Stimulated activated CD8-positive, alpha-beta memory T cell treated with anti-CD3 and anti-CD28 coated beads, Interleukin-4, amount 100 ng/mL, for 1 hour (primary cell): Measurements from ENCODE around the gene UNC5C.

Experiments
- DNase-seq, 2 donors: peaks; one replicate each; pipeline ENCODE4 v3.0.0-alpha.2; 2020; ENCODE audit warnings: low read depth in 2 of 2, low spot score in 1 of 2

UNC5C gene

GRCh38 chr4:95548738-95549245 lies at the start of gene UNC5C:
Gene UNC5C (minus strand): TSS chr4:95548973.
- no peak for DNase-seq

- DNase-seq, result no peak
Measured at GRCh38 chr4:95596676-95597075, 47.9 kb upstream of the UNC5C start.

DNA sequence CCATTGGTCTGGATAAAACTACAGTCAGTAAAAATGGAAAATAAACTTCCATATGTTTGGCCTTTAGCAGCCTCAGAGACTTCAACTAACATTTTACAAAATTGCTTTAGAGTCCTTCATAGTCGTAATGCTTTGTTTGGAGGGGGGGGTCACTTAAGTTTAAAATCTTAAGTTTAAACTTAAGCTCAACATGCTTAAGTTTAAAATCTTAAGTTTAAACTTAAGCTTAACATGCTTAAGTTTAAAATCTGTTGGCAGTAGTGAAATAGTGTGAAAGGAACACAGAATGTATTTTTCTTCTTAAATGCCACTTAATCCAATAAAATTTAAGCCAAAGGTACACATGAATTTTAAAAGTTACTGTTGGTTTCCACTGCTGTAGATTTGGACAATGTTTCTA lies 45.9 kb upstream of the UNC5C start:
- no peak for DNase-seq

DNA sequence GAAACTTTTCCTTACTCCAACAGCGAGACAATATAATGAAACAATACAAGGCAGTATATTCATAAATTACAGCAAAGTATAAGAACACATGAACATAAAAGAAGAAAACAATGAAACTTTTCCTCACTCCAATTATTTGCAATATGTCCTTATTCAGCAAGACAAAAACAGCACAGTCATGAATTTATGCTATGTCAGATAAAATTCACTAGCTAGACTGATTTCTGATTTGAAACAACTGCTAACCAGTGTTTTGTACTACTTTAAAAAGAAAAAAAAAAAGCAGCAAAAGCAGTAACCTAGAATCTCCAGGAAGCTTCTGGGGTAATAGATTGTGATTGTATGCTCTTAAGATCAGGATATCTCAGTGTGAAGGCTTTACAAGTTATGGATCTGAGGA lies 45.2 kb upstream of the UNC5C start:
- no peak for DNase-seq

DNA sequence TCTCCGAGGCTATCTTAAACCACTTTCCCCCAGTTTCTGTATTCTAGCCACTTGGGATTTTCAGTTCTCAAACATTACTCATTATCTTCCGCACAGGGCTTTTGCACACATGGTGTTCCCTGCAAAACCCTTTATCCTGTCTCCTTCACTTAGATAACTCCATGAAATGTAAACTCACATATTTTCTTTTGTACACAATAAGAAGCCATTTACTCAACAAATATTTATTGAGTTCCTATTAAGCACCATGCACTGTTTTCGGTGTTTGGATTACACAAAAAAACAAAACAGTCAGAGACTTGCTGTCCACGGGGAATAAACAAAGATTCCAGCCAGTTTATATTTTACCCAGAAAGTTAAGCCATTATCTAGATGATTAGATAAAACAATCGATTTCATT lies 42.5 kb upstream of the UNC5C start:
- DNase-seq, result no peak

DNA sequence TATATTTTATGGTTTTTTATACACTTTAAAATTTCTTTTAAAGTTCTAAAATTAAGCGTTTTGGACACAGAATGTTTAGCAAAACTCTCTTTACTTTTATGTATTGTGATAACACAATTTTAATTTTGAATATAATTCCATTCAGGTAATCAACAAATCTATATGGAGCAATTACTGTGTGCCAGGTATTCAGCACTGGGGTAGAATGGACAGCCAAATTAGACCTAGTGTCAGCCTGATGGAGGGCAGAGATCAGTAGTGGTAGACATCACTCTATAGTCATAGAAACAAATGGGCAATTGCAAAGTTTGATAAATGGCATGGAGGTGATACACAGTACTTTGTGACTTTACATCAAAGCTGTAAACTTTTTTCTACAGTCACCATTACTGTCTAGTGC lies 41.8 kb upstream of the UNC5C start:
- no peak for DNase-seq

GRCh38 chr4:95585016-95585695 lies 36.4 kb upstream of the UNC5C start:
- DNase-seq, result no peak

DNA sequence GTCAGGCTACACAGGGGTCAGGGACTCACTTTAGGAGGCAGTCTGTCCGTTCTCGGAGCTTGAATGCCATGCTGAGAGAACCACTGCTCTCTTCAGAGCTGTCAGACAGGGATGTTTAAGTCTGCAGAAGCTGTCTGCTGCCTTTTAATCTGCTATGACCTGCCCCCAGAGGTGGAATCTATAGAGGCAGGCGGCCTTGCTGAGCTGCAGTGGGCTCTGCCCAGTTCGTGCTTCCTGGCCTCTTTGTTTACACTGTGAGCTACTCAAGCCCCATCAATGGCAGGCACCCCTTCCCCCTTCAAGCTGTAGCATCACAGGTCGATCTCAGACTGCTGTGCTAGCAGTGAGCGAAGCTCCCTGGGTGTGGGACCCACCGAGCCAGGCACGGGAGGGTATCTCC lies 31.5 kb upstream of the UNC5C start:
- DNase-seq, result no peak

DNA sequence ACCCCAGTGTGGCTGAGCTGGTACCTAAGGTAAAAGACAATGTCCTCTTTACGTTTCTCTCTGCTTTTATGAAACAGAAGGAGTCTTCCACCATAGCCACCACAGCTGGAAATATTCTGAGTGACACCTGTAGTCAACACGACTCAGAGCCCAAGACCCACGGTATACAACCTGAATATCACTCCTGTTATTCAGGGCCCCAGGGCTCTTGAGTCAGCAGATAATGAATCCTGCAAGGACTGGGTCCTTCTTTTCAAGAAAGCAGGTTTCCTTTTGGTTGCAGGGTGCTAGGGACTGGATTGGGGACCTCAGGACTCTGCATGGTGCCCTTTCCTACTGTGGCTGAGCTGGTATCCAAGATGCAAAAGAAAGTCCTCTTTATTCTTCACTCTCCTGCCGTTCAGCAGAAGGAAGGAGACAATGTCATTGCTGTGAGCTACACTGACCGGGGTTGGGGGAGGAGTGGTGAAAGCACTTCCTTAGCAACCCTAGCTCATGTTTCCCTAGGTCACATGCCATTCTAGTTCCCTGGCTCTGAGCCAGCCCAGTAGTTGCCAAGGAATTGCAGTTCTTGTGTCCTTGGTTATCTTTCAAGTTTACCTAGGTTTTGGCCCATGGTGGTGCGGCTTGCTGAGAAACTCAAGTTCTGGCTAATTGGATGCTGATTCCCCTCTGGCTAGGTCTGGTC lies 23.7 kb upstream of the UNC5C start:
- no peak for DNase-seq

DNA sequence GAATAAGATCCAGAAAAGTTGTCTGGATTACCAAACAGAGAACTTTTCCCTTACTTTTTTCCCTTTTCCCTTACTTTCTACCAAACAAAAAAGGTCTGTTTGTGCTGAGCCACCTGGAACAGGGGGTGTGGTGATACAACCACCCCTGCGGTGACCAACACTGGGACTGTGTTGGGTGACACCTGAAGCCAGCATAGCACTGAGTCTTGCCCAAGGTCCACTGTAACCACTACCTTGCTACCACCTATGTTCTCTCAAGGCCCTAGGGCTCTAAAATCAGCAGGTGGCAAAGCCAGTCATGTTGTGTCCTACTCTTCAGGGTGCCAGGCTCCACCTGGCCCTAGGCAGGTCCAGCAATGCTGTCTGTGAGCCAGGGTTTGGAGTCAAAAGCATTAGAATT lies 22.8 kb upstream of the UNC5C start:
- no peak for DNase-seq

GRCh38 chr4:95563638-95564337 lies 15.0 kb upstream of the UNC5C start:
- no peak for DNase-seq

- no peak for DNase-seq
Measured at GRCh38 chr4:95560774-95561173, 12.0 kb upstream of the UNC5C start.

DNA sequence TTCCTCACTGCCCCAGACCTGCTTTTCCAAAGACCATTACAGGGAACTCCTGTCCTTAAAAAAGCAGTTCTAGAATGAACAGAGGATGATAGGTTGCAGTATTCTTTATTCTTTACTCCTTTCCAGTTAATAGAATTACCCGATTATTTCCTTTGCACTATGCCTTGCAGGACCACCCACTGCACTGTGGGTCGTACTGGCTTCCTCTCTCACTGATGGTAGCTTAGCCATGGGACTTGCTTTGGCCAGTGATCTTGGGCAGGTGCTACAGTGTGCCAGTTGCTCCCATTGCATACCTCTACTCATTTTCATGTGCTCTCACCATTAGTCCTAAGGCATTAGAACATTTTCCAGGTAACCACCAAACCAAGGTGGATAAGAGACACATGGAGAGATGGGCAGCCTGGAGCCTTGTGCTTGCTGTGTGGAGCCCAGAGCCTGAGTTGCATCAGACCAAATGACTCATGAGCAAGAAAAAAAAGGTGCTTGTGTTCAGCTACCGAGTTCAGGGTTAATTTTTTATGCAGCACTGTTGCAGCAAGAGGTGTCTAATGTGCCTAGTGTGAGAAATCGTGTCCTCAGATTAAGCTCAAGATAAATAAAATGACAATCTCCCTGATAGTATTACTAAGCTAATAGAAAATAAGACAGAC lies 7.6 kb upstream of the UNC5C start:
- DNase-seq, result no peak

DNA sequence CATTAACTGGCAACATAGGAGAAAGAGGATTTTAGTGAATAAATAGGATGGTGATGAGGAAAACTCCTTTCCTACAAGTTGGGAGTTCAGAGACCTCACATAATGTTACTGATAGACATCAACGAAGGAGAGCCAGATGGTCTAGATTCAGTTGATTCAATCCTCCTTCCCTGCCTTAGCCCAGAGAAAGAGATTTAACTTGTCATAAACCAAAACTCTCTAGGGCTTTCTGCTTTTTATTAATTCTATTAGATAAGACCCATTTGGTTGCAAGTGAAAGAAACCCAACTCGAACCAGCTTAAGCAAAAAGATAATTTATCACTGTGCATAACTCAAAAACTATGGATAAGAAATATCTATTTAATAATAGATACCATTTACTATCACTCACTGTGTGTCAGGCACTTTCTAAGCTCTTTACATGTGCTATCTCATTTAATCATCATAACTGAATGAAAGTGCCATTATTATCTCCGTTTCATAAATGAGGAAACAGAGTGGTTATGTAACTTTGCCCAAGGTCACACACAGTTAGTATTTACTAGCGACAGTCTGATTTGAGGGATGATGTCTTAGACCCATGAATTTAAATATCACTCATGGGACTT lies 4.3 kb upstream of the UNC5C start:
- no peak for DNase-seq

- no peak for DNase-seq
Measured at GRCh38 chr4:95551653-95552052, 2.9 kb upstream of the UNC5C start.

GRCh38 chr4:95550115-95550987 lies 1.6 kb upstream of the UNC5C start:
- DNase-seq, result no peak

GRCh38 chr4:95549246-95550114 lies 707 bp upstream of the UNC5C start:
- DNase-seq, result no peak

DNA sequence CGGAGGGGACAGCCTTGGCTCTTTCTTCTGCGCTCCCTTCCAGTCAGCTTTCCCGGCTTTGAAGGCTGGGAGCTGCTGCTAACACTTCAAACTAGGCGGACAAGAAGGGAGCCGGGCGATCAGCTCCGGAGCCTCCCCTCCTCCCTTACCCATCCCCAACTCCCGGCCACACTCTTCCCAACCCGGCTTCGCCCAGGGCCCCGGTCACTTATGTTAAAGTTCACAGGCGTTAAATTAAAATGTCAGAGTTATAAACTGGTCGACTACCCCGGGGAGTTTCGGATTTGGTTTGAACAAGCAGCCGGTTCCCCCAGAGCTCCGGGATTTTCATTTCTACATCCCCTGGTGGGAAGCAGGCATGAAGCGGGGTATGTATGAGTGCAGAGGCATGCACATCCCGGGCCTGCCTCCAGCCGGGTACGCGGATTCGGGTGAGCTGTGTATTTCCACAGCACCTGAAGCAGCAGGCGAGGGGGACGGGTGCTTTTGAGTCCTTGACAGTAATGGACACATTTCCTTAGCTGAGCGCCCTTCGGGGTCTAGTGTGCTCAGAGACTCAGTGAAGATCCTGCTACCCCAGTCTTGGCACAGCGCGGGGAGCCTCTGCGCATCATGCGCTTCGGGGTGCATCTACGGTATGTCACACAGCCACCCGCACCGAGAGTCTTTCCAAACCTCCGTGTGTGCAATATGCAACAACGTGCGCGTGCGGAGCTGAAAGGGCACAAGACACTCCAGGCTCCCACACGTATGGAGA lies 880 bp downstream of the UNC5C start:
- no peak for DNase-seq
